Breast epithelium (tissue), 3 donors: ENCODE data around the gene FOXE3.

Experiments used
- POLR2A ChIP-seq: fragments of 450-650 bp; IDR thresholded peaks from one replicate; pipeline ENCODE4 v1.6.1; 2016; ENCODE audit warnings: antibody characterized with exemption, mild to moderate bottlenecking, moderate library complexity
- TF ChIP-seq, protein P1 (sequence below), 3 donors: fragments of 450-650 bp; IDR thresholded peaks; one replicate each; pipeline ENCODE4 v1.5.1; 2016 to 2017; ENCODE audit warnings: antibody characterized with exemption in 3 of 3, mild to moderate bottlenecking in 3 of 3, moderate library complexity in 3 of 3

DNA sequence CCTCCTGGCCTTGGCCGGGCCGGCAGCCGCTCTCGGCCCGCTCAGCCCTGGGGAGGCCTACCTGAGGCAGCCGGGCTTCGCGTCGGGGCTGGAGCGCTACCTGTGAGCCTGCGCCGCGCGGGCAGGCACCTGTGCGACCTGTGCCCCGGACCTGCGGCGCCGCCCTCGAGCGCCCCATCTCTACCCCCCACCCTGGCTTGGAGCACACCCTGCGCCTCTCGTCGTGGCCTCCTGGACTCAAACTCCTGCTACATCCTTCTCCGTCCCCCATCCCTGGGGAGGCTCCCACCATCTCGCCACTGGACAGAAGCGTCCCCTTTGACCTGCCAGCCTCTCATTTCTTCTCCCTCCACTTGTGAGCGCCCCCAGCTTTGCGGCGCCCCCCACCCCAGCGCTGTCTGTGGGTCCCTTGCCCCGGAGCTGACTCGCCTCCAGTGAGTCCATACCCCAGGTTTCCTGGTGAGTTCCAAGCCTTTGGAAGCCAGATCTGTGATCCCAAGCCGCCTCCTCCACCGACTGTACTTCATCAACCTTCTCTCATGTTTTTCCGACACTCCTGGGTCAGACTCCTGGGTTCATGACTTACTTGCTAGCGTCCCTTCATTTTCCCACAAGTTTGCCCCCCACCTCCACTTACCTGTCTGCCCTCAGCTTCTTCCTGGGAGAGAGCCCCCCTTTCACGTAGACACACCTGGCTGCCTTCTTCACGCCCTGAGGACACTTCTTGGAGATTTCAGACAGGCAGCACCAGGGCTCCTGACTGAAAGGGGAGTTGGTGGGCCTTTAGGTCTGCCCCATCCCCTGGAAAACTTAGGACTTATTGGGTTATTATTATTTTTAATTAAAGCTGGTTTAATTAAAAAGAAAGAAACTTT, 1.3 kb downstream of the FOXE3 start:
- TF ChIP-seq, protein P1, sequence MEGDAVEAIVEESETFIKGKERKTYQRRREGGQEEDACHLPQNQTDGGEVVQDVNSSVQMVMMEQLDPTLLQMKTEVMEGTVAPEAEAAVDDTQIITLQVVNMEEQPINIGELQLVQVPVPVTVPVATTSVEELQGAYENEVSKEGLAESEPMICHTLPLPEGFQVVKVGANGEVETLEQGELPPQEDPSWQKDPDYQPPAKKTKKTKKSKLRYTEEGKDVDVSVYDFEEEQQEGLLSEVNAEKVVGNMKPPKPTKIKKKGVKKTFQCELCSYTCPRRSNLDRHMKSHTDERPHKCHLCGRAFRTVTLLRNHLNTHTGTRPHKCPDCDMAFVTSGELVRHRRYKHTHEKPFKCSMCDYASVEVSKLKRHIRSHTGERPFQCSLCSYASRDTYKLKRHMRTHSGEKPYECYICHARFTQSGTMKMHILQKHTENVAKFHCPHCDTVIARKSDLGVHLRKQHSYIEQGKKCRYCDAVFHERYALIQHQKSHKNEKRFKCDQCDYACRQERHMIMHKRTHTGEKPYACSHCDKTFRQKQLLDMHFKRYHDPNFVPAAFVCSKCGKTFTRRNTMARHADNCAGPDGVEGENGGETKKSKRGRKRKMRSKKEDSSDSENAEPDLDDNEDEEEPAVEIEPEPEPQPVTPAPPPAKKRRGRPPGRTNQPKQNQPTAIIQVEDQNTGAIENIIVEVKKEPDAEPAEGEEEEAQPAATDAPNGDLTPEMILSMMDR (IDR thresholded peaks at IDR 0.05) = no peak
- TF ChIP-seq POLR2A = no peak
